DMS 273 treated with DMSO at 0.1 percent for 48 hours (cell line): ENCODE results near the gene SLC43A3.

ENCODE experiments used
- DNase-seq: peaks from one replicate; lab custom pipeline; 2025; lab: John Stamatoyannopoulos, UW

The SLC43A3 gene

GRCh38 chr11:57427727-57428082 lies 784 bp upstream of the SLC43A3 start:
- DNase-seq = no peak

GRCh38 chr11:57426439-57426928 lies 437 bp downstream of the SLC43A3 start:
- DNase-seq = no peak

GRCh38 chr11:57425565-57426438 lies 1.1 kb downstream of the SLC43A3 start:
- DNase-seq = no peak

GRCh38 chr11:57424792-57425564 lies 1.9 kb downstream of the SLC43A3 start:
- no peak for DNase-seq

- no peak for DNase-seq
Observed at GRCh38 chr11:57424137-57424791, 2.7 kb downstream of the SLC43A3 start.

GRCh38 chr11:57422669-57423068 lies 4.3 kb downstream of the SLC43A3 start:
- DNase-seq = no peak

- no peak for DNase-seq
Observed at GRCh38 chr11:57421805-57422204, 5.1 kb downstream of the SLC43A3 start.

GRCh38 chr11:57421066-57421465 lies 5.9 kb downstream of the SLC43A3 start:
- DNase-seq = no peak

GRCh38 chr11:57419146-57419545 lies 7.8 kb downstream of the SLC43A3 start:
- DNase-seq = no peak

GRCh38 chr11:57418131-57418530 lies 8.8 kb downstream of the SLC43A3 start:
- DNase-seq = no peak

- DNase-seq = no peak
Observed at GRCh38 chr11:57417056-57417455, 9.9 kb downstream of the SLC43A3 start.

GRCh38 chr11:57416436-57416835 lies 10.5 kb downstream of the SLC43A3 start:
- no peak for DNase-seq

- DNase-seq = no peak
Observed at GRCh38 chr11:57414612-57415212, 12.2 kb downstream of the SLC43A3 start.

GRCh38 chr11:57413681-57414080 lies 13.2 kb downstream of the SLC43A3 start:
- DNase-seq = no peak

GRCh38 chr11:57410287-57410686 lies 16.6 kb downstream of the SLC43A3 start:
- DNase-seq = no peak

- DNase-seq = no peak
Observed at GRCh38 chr11:57409321-57410100, 17.4 kb downstream of the SLC43A3 start.

GRCh38 chr11:57408771-57409170 lies 18.1 kb downstream of the SLC43A3 start:
- DNase-seq = no peak

GRCh38 chr11:57407941-57408475 lies 18.9 kb downstream of the SLC43A3 start:
- DNase-seq = no peak

GRCh38 chr11:57407010-57407920 lies 19.7 kb downstream of the SLC43A3 start:
- no peak for DNase-seq

- no peak for DNase-seq
Observed at GRCh38 chr11:57406337-57406904, 20.5 kb downstream of the SLC43A3 start.
